H9 (cell line): ENCODE data around the gene PRKCZ. TPM values are rescaled to one million over a fixed set of nuclear protein-coding genes. Genes with fewer than 3 reads are reported as not detected.

ENCODE experiments used
- DNase-seq: peaks from one replicate; pipeline ENCODE4 v3.0.0-alpha.2; 2017
- H2AFZ ChIP-seq: one replicate; pipeline ENCODE4 v1.6.1; 2013; ENCODE audit warnings: mild to moderate bottlenecking, low read length, control low read depth, moderate library complexity
- H2AK5ac ChIP-seq: 2 replicates; pipeline ENCODE4 v1.6.1; 2013; ENCODE audit warnings: low read length, control low read depth, mixed read lengths; ENCODE audit not compliant: insufficient read length
- H2BK120ac ChIP-seq: one replicate; pipeline ENCODE4 v1.6.1; 2013; ENCODE audit warnings: low read depth, mild to moderate bottlenecking, low read length, control low read depth, inconsistent platforms; ENCODE audit not compliant: poor library complexity, severe bottlenecking
- H2BK12ac ChIP-seq: 2 replicates; pipeline ENCODE4 v1.6.1; 2013; ENCODE audit warnings: low read length, control low read depth, mixed read lengths, low read depth; ENCODE audit not compliant: insufficient read length
- H2BK15ac ChIP-seq: 2 replicates; pipeline ENCODE4 v1.6.1; 2013; ENCODE audit warnings: low read depth, low read length, control low read depth
- H2BK20ac ChIP-seq: one replicate; pipeline ENCODE4 v1.6.1; 2013; ENCODE audit warnings: low read depth, mild to moderate bottlenecking, low read length, control low read depth, inconsistent platforms; ENCODE audit not compliant: poor library complexity, severe bottlenecking
- H2BK5ac ChIP-seq: 2 replicates; pipeline ENCODE4 v1.6.1; 2013; ENCODE audit warnings: low read length, control low read depth, mixed read lengths; ENCODE audit not compliant: insufficient read length
- H3K14ac ChIP-seq: 2 replicates; pipeline ENCODE4 v1.6.1; 2013; ENCODE audit warnings: low read length, control low read depth; ENCODE audit not compliant: insufficient read depth
- H3K18ac ChIP-seq: 2 replicates; pipeline ENCODE4 v1.6.1; 2013; ENCODE audit warnings: low read depth, mild to moderate bottlenecking, mixed read lengths, low read length, control low read depth; ENCODE audit not compliant: insufficient read length
- H3K23ac ChIP-seq: 2 replicates; pipeline ENCODE4 v1.6.1; 2013; ENCODE audit warnings: low read length, control low read depth, mixed read lengths, low read depth; ENCODE audit not compliant: insufficient read length
- H3K23me2 ChIP-seq: 2 replicates; pipeline ENCODE4 v1.6.1; 2013; ENCODE audit warnings: low read depth, mild to moderate bottlenecking, mixed read lengths, low read length, control low read depth; ENCODE audit not compliant: insufficient read length, poor library complexity, severe bottlenecking
- H3K27ac ChIP-seq: 2 replicates; pipeline ENCODE4 v1.5.1; 2013; ENCODE audit warnings: low read length, control low read depth, mixed read lengths, low read depth; ENCODE audit not compliant: insufficient read length
- H3K27me3 ChIP-seq: 2 replicates; pipeline ENCODE4 v1.6.1; 2013; ENCODE audit warnings: low read length, control low read depth, inconsistent platforms; ENCODE audit not compliant: insufficient read depth
- H3K4ac ChIP-seq: 2 replicates; pipeline ENCODE4 v1.6.1; 2013; ENCODE audit warnings: low read depth, mild to moderate bottlenecking, control low read depth, inconsistent platforms, low read length, moderate library complexity
- H3K4me1 ChIP-seq: 2 replicates; pipeline ENCODE4 v1.6.1; 2013; ENCODE audit warnings: low read length, control low read depth, inconsistent platforms; ENCODE audit not compliant: insufficient read depth
- H3K4me2 ChIP-seq: 2 replicates; pipeline ENCODE4 v1.6.1; 2013; ENCODE audit warnings: low read length, control low read depth, mixed read lengths; ENCODE audit not compliant: insufficient read length, insufficient read depth
- H3K56ac ChIP-seq: 2 replicates; pipeline ENCODE4 v1.6.1; 2013; ENCODE audit warnings: low read depth, mild to moderate bottlenecking, mixed read lengths, low read length, control low read depth; ENCODE audit not compliant: insufficient read length
- H3K79me1 ChIP-seq: 2 replicates; pipeline ENCODE4 v1.6.1; 2013; ENCODE audit warnings: low read depth, mild to moderate bottlenecking, moderate library complexity, low read length, control low read depth, inconsistent platforms; ENCODE audit not compliant: insufficient read depth, poor library complexity, severe bottlenecking
- H3K79me2 ChIP-seq: 2 replicates; pipeline ENCODE4 v1.6.1; 2013; ENCODE audit warnings: low read length, control low read depth, inconsistent platforms; ENCODE audit not compliant: insufficient read depth
- H3K9ac ChIP-seq: 2 replicates; pipeline ENCODE4 v1.6.1; 2013; ENCODE audit warnings: low read length, control low read depth, mixed read lengths; ENCODE audit not compliant: insufficient read length; ENCODE audit errors: extremely low read depth
- H3K9me3 ChIP-seq: one replicate; pipeline ENCODE4 v1.6.1; 2013; ENCODE audit warnings: low read depth, low read length, inconsistent platforms; ENCODE audit not compliant: control insufficient read depth
- H3T11ph ChIP-seq: one replicate; pipeline ENCODE4 v1.6.1; 2013; ENCODE audit warnings: mild to moderate bottlenecking, low read length, control low read depth, inconsistent platforms
- H4K20me1 ChIP-seq: one replicate; pipeline ENCODE4 v1.6.1; 2013; ENCODE audit not compliant: control insufficient read depth, insufficient read length, insufficient read depth
- H4K5ac ChIP-seq: 2 replicates; pipeline ENCODE4 v1.6.1; 2013; ENCODE audit warnings: low read depth, mild to moderate bottlenecking, mixed read lengths, low read length, control low read depth; ENCODE audit not compliant: insufficient read length
- H4K8ac ChIP-seq: replicated peaks from 2 replicates; pipeline ENCODE4 v1.6.1; 2013; ENCODE audit warnings: low read length, control low read depth, mixed read lengths, low read depth; ENCODE audit not compliant: insufficient read length
- H4K91ac ChIP-seq: 2 replicates; pipeline ENCODE4 v1.6.1; 2013; ENCODE audit warnings: low read depth, mild to moderate bottlenecking, moderate library complexity, mixed read lengths, low read length, control low read depth; ENCODE audit not compliant: insufficient read length
- H3K27ac Mint-ChIP-seq, 3 experiments: 2 replicates in 2 of 3; 3 replicates in 1 of 3; pipeline ENCODE4 v1.8.0; 2020 to 2021; ENCODE audit warnings: mixed read lengths in 3 of 3, mild to moderate bottlenecking in 1 of 3, moderate library complexity in 1 of 3
- H3K27me3 Mint-ChIP-seq: 2 replicates; pipeline ENCODE4 v1.8.0; 2021; ENCODE audit warnings: low read depth, mild to moderate bottlenecking, moderate library complexity, mixed read lengths
- H3K36me3 Mint-ChIP-seq, 3 experiments: 2 replicates in 2 of 3; 3 replicates in 1 of 3; pipeline ENCODE4 v1.8.0; 2020 to 2021; ENCODE audit warnings: low read depth in 3 of 3, mixed read lengths in 3 of 3; ENCODE audit not compliant: insufficient read depth in 1 of 3
- H3K4me1 Mint-ChIP-seq, 2 experiments: 2 replicates each; pipeline ENCODE4 v1.8.0; 2020; ENCODE audit warnings: mixed read lengths in 2 of 2
- H3K4me3 Mint-ChIP-seq, 2 experiments: 2 replicates in 1 of 2; 3 replicates in 1 of 2; pipeline ENCODE4 v1.8.0; 2020 to 2021; ENCODE audit warnings: mild to moderate bottlenecking in 2 of 2, mixed read lengths in 2 of 2, moderate library complexity in 1 of 2
- H3K9me3 Mint-ChIP-seq, 2 experiments: 2 replicates in 1 of 2; 3 replicates in 1 of 2; pipeline ENCODE4 v1.8.0; 2020; ENCODE audit warnings: mild to moderate bottlenecking in 2 of 2, mixed read lengths in 2 of 2, moderate library complexity in 1 of 2
- CTCF ChIP-seq: fragments of 200-600 bp; sonication (generic); conservative IDR thresholded peaks from 3 replicates; pipeline ENCODE4 v1.8.0; 2021; ENCODE audit warnings: antibody characterized with exemption, mild to moderate bottlenecking
- WGBS: extraction: QIAGEN DNeasy Blood & Tissue Kit; methylation state at CpG from one replicate; pipeline ENCODE4 v1.1.7; 2013; ENCODE audit warnings: missing lambda C conversion rate, low lambda C conversion rate, mixed read lengths; ENCODE audit not compliant: insufficient read length; ENCODE audit errors: extremely low coverage; 5-methylcytosine and 5-hydroxymethylcytosine counted together
- total RNA-seq: library from RNA; stranded (reverse); gene quantifications from 2 replicates; pipeline ENCODE4 v1.2.1, GENCODE V29; 2021

PRKCZ gene
- total RNA-seq, 1 experiment from 2014 or later = 48.4 TPM

GRCh38 chr1:2159124-2159523 lies 108.9 kb downstream of the PRKCZ start:
- Histone ChIP-seq H3K79me1 (no peaks in the 10 kb centered on the region), H3K9me3 (no peaks in the 10 kb centered on the region), H2BK5ac (no peak overlapping the region), H3K4me1 (no peaks in the 10 kb centered on the region), H4K20me1 (peaks cover 3% of the 10 kb centered on the region), H3K23ac (no peak overlapping the region), H3T11ph (no peak overlapping the region), H3K27me3 (no peaks in the 10 kb centered on the region), H3K4ac (no peak overlapping the region), H4K5ac (no peak overlapping the region), H3K14ac (no peak overlapping the region), H2BK12ac (no peak overlapping the region), H2BK20ac (no peak overlapping the region), H3K56ac (no peak overlapping the region), H3K27ac (no peak overlapping the region), H3K18ac (no peak overlapping the region), H3K9ac (no peak overlapping the region), H2AK5ac (no peak overlapping the region), H3K79me2 (no peaks in the 10 kb centered on the region; the same call in 1 of the 2 replicates), H3K23me2 (no peaks in the 10 kb centered on the region), H4K8ac (no peak overlapping the region), H4K91ac (no peak overlapping the region), H2BK120ac (no peak overlapping the region), H2AFZ (no peak overlapping the region), H2BK15ac (no peak overlapping the region), H3K4me2 (no peak overlapping the region)
- Mint-ChIP-seq H3K36me3 (peaks cover 20 to 51% (median 34%) of the 10 kb centered on the region in 3 experiments), H3K9me3 (no peaks in the 10 kb centered on the region), H3K27me3 (no peaks in the 10 kb centered on the region), H3K4me1 (no peaks in the 10 kb centered on the region), H3K27ac (no peak overlapping the region), H3K4me3 (no peak overlapping the region)
- no peak for DNase-seq
- TF ChIP-seq CTCF = no peak
- no CpG with 5 or more reads among the region's 18 CpGs for WGBS
